Activated CD8-positive, alpha-beta T cell treated with anti-CD3 and anti-CD28 coated beads for 36 hours (primary cell): Measurements from ENCODE around the gene PDE6C. TPM values are rescaled to one million over a fixed set of nuclear protein-coding genes. Genes with fewer than 3 reads are reported as not detected.
A peak's percentile ranks its signal among the peaks of the same experiment; 100 is the strongest.
"Not testable (repeated sequence)": the region's sequence is repeated elsewhere in the genome, so short reads cannot be mapped to it uniquely, and the experiment has no call there.

ENCODE experiments used
- ATAC-seq: fragments of 200-7000 bp; cut with Tn5 transposase; one replicate; pipeline ENCODE4 v1.10.0; 2021; ENCODE audit warnings: mild to moderate bottlenecking, moderate library complexity
- CTCF ChIA-PET: fragments of 350-600 bp; sonication (Branson Sonifier 250); formaldehyde crosslinking; loops from one replicate; lab custom pipeline; 2021; ENCODE audit warnings: antibody characterized with exemption; lab: Charles Lee
- POLR2A ChIA-PET: fragments of 350-600 bp; sonication (Branson Sonifier 250); formaldehyde crosslinking; loops from one replicate; lab custom pipeline; 2021; ENCODE audit warnings: antibody characterized with exemption; lab: Charles Lee
- DNase-seq: peaks from one replicate; pipeline ENCODE4 v3.0.0-alpha.2; 2020
- H3K27ac Mint-ChIP-seq: one replicate; pipeline ENCODE4 v1.8.0; 2021; ENCODE audit warnings: mild to moderate bottlenecking, mixed read lengths
- H3K27me3 Mint-ChIP-seq: one replicate; pipeline ENCODE4 v1.8.0; 2021; ENCODE audit warnings: mixed read lengths
- H3K36me3 Mint-ChIP-seq: one replicate; pipeline ENCODE4 v1.8.0; 2021; ENCODE audit warnings: low read depth, mixed read lengths
- H3K4me1 Mint-ChIP-seq: one replicate; pipeline ENCODE4 v1.8.0; 2021; ENCODE audit warnings: low read depth, mixed read lengths
- H3K4me3 Mint-ChIP-seq: one replicate; pipeline ENCODE4 v1.8.0; 2021; ENCODE audit warnings: mild to moderate bottlenecking, moderate library complexity, mixed read lengths
- H3K9me3 Mint-ChIP-seq: one replicate; pipeline ENCODE4 v1.8.0; 2021; ENCODE audit warnings: mixed read lengths
- CTCF ChIP-seq: fragments of 200-600 bp; IDR thresholded peaks from one replicate; pipeline ENCODE4 v1.8.0; 2022; ENCODE audit warnings: antibody characterized with exemption, mild to moderate bottlenecking
- intact Hi-C: fragments of 100-400 bp; cut with micrococcal nuclease; formaldehyde crosslinking; loops from one replicate; pipeline ENCODE4 v1.10.0; 2022
- total RNA-seq, 2 experiments: library from RNA; stranded (reverse); gene quantifications; one replicate each; pipeline ENCODE4 v1.2.3, GENCODE V29; 2021

The PDE6C gene
- total RNA-seq, 2 experiments from 2014 or later, result not detected

- no peaks in the 10 kb centered on the region for H3K9me3 Mint-ChIP-seq
- peaks cover 11% of the 10 kb centered on the region for H3K36me3 Mint-ChIP-seq
- no peak for TF ChIP-seq CTCF
- ATAC-seq (no peak), DNase-seq (no peak)
- H3K27ac Mint-ChIP-seq, result no peak overlapping the region
- H3K27me3 Mint-ChIP-seq, result peaks cover 3% of the 10 kb centered on the region
- CTCF ChIA-PET, result interaction anchor here (0.8 to 5.1 kb wide), 8 partner anchors 15 to 307 kb away, joined by 3 to 22 read pairs (median 3); partner anchors contain the start of gene FRA10AC1
- H3K4me1 Mint-ChIP-seq, result no peaks in the 10 kb centered on the region
- intact Hi-C loops, result loop anchor here (10.0 kb wide), 1 partner anchor 114 kb away; the partner anchor contains the start of gene FFAR4
- H3K4me3 Mint-ChIP-seq, result no peak overlapping the region
- POLR2A ChIA-PET, result interaction anchor here (0.6 kb wide), 1 partner anchor 107 kb away, joined by 3 read pairs; no protein-coding TSS in a partner anchor
Measured at GRCh38 chr10:93678805-93679587, 66.7 kb downstream of the PDE6C start.

- Mint-ChIP-seq H3K9me3 (no peaks in the 10 kb centered on the region), H3K27me3 (peaks cover 3% of the 10 kb centered on the region), H3K27ac (no peak overlapping the region), H3K36me3 (peaks cover 5% of the 10 kb centered on the region), H3K4me1 (no peaks in the 10 kb centered on the region), H3K4me3 (no peak overlapping the region)
- intact Hi-C loops, result loop anchor here (10.0 kb wide), 1 partner anchor 296 kb away; no protein-coding TSS in a partner anchor
- TF ChIP-seq CTCF, result peak; percentile 42
- DNase-seq (no peak), ATAC-seq (peak; percentile 45)
- ChIA-PET CTCF (interaction anchor here (0.6 to 5.1 kb wide), 5 partner anchors 9 to 129 kb away, joined by 3 to 22 read pairs (median 5); no protein-coding TSS in a partner anchor), POLR2A (no interaction called here)
Measured at GRCh38 chr10:93680412-93681047, 68.2 kb downstream of the PDE6C start.

GRCh38 chr10:93687737-93688136 is 75.4 kb downstream of the PDE6C start:
- TF ChIP-seq CTCF, result no peak
- ChIA-PET POLR2A (no interaction called here), CTCF (no interaction called here)
- no peak overlapping the region for H3K27ac Mint-ChIP-seq
- ATAC-seq (no peak), DNase-seq (no peak)
- H3K36me3 Mint-ChIP-seq, result no peaks in the 10 kb centered on the region
- intact Hi-C loops, result loop anchor here (10.0 kb wide), 1 partner anchor 303 kb away; no protein-coding TSS in a partner anchor
- no peaks in the 10 kb centered on the region for H3K4me1 Mint-ChIP-seq
- H3K9me3 Mint-ChIP-seq, result no peaks in the 10 kb centered on the region
- no peak overlapping the region for H3K4me3 Mint-ChIP-seq
- peaks cover 2% of the 10 kb centered on the region for H3K27me3 Mint-ChIP-seq

GRCh38 chr10:93695740-93696139 is 83.4 kb downstream of the PDE6C start:
- DNase-seq (no peak), ATAC-seq (no peak)
- peaks cover 4% of the 10 kb centered on the region for H3K4me1 Mint-ChIP-seq
- no peak for TF ChIP-seq CTCF
- CTCF ChIA-PET, result no interaction called here
- POLR2A ChIA-PET, result no interaction called here
- no peak overlapping the region for H3K4me3 Mint-ChIP-seq
- intact Hi-C loops, result no loop called here
- H3K27ac Mint-ChIP-seq, result no peak overlapping the region
- H3K27me3 Mint-ChIP-seq, result no peaks in the 10 kb centered on the region
- H3K9me3 Mint-ChIP-seq, result no peaks in the 10 kb centered on the region
- H3K36me3 Mint-ChIP-seq, result peaks cover 6% of the 10 kb centered on the region

GRCh38 chr10:93696582-93696981 is 84.2 kb downstream of the PDE6C start:
- H3K9me3 Mint-ChIP-seq, H3K27ac Mint-ChIP-seq, H3K36me3 Mint-ChIP-seq, CTCF ChIA-PET, ATAC-seq, intact Hi-C loops, DNase-seq, POLR2A ChIA-PET, H3K4me3 Mint-ChIP-seq, H3K4me1 Mint-ChIP-seq, H3K27me3 Mint-ChIP-seq: not testable (repeated sequence)
